ENCODE measurements around the gene RAD9A. TPM values are rescaled to one million over a fixed set of nuclear protein-coding genes. Genes with fewer than 3 reads are reported as not detected.

RAD9A gene
- 39.6 and 47.7 TPM in 2 replicates for total RNA-seq

- intact Hi-C loops (cut with micrococcal nuclease) = loop anchor here (1.0 kb wide), 4 partner anchors 10 to 93 kb away; partner anchors contain the start of genes POLD4 and PPP1CA
Measured at GRCh38 chr11:67391304-67392182, at the start of gene RAD9A. Gene RAD9A, plus strand, starts transcription at chr11:67391986. Its CDS starts 59 bp downstream, at chr11:67392045.

- intact Hi-C loops (cut with micrococcal nuclease) = no loop called here
Measured at GRCh38 chr11:67344264-67344663, 47.5 kb upstream of the RAD9A start.

DNA sequence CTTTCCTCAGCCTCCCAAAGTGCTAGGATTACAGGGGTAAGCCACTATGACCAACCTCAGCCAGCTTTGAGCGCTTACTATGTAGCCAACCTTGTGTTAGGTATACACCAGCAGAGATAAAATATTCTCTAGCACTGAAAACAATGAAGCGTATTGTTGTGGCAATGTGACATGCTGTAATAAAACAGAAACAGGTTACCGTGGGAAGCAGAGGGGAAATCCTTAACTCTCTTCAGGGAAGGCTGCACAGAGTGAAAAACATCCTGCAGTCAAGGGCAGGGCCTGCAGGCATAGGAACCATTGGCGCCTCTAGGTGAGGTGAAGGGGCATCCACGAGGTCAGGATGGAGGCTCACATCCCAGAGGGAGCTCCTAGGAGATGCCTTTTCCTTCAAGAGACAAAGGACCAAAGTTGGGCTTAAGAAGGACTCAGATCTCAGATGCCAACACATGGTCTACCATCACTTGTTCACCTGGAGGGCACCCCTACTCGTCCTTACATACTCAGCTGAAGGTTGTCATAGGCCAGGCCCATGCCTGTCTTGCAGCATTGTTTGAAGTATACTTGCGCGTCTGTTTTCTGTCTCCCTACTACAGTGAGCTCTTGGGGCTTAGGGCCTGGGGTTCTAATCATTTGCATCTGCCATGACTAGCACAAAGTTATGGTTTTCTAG lies 46.4 kb upstream of the RAD9A start:
- intact Hi-C loops (cut with micrococcal nuclease) = no loop called here

DNA sequence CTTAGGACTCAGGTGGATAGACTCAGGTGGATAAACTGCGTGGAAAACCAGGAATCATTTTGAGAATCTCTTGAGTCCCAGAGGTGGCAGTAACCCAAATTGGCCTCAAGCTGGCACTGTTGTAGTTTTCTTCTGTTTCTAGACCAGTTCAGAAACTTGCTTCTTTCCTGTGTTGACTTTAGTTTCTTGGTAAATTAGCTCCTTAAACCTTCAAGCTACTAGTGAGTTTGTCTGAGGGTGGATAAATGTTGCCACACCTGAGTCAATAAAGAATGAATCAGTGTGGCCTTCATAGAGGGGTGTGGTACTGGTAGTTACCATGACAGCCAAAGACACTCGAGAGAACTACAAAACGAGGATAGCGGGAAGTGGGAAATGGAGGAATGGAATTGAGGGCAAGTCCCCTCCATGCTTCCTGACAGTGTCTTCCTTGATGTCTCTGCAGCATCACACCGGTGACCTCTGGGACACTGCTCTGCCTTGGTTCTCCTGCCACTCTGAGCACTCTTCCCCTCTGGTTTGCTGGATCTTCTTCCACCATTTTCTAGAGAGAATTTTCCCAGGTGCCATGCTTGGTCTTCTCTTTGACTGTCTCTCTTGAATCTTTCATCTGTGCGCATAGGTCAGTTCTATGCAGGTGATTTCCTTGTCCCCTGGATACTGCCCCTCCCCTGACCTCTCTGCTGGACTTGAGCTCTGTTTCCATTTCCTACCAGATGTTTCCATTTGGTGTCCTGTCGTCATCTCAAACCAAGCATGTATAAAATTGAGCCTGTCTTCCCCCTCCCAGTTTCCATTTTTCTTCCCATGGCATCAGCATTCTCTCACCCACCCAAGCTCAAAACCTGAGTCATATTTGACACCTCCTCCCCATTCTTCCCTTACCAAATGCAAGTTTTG lies 45.6 kb upstream of the RAD9A start:
- intact Hi-C loops (cut with micrococcal nuclease) = no loop called here

DNA sequence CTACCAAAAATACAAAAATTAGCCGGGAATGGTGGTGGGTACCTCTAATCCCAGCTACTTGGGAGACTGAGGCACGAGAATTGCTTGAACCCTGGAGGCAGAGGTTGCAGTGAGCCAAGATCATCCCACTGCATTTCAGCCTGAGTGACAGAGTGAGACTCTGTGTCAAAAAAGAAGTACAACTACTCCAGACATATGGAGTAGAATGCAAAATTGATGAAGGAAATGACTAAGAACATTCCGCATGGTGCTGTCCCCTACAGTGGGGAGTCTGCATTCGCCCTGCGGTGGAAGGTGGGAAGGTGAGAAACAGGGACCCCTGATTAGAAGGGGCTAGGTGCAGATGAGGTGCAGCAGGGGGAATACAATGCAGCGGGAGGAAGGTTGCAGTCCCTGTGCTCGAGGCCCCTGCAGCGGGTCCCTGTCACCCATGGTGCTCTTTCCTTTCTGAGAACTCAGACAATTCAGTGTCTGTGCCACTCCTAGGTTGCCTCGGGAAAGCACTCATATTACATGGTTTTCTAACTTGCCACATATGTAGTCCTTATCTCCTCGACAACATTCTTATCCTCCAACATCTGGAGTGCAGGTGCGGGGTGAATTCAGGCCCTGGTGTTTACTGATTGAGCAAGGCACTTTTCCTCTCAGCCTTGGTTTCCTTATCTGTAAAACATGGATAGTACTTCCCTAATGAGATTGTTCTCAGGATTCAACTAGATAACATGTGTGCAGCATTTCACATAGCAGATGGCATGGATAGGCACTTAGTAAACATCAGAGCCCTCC lies 43.6 kb upstream of the RAD9A start:
- intact Hi-C loops (cut with micrococcal nuclease) = no loop called here

DNA sequence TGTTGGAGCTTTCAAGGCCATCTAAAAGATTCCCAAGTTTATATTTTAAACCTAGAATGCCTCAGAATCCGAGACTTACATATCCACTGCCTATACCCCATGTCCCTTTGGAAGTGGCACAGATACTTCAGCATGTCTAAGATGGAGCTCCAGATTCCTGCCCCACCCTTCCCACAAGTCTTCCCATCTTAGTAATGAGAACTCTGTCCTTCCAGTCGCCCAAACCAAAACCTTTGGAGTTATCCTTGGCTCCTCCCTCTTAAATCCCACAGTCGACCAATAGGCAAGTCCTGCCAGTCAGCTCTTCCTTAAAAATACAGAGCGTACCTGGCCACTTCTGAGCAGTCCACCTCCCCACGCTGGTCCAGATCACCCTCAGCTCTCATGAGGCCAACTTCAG lies 42.8 kb upstream of the RAD9A start:
- intact Hi-C loops (cut with micrococcal nuclease) = no loop called here

DNA sequence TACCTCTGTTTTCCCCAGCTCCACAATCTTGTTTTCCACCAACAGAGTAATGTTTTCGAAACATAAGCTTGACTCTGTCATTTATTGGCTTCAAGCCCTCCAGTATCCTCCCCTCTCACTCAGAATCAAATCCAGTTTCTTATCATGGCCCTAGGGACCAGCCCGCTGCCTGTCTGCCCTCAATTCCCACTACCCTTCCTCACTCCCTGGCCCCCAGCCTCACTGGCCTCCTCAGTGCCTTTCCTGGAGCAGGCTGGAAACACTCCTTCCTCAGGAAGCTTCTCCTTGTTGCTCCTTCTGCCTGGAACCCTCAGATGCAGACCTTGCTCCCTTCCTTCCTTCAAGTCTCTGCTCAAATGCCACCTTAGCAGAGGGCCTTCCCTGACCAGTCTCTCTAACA lies 42.3 kb upstream of the RAD9A start:
- intact Hi-C loops (cut with micrococcal nuclease) = no loop called here

- intact Hi-C loops (cut with micrococcal nuclease) = no loop called here
Measured at GRCh38 chr11:67349928-67350465, 41.8 kb upstream of the RAD9A start.

DNA sequence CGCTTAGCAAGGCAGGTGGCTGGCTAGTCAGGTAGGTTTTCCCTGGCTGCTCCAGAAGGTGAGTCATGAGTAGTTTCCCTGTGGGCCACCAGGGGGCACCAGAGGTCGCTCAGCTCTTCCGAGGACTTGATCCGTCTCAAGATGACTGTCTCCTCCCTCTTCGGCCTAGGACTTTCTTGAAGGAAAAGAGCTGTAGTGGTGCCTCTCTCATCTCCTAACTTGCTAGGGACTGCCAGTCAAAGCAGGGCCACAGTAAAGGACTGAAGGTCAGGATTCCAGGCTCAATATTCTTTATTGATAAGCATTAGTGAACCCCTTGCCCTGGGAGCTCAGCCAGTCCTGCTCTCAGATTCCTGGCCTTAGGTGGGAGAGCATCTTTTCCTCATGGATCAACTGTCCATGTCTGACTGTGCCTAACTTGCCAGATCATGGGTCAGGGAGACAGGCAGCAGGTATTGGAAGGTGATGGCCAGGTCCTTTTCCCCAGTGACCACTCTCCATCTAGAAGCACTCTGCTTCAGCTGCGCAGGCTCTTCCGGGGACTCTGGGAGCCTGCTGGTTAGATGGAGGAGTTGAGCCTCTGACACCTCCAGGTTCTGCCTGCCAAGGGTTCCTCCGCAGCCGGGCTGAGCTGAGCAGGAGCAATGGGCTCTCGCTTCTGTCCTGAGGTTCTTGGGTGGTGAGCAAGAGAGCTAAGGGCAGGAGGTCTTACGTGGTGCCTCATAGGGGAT lies 40.3 kb upstream of the RAD9A start:
- intact Hi-C loops (cut with micrococcal nuclease) = loop anchor here (1.0 kb wide), 1 partner anchor 31 kb away; no protein-coding TSS in a partner anchor

DNA sequence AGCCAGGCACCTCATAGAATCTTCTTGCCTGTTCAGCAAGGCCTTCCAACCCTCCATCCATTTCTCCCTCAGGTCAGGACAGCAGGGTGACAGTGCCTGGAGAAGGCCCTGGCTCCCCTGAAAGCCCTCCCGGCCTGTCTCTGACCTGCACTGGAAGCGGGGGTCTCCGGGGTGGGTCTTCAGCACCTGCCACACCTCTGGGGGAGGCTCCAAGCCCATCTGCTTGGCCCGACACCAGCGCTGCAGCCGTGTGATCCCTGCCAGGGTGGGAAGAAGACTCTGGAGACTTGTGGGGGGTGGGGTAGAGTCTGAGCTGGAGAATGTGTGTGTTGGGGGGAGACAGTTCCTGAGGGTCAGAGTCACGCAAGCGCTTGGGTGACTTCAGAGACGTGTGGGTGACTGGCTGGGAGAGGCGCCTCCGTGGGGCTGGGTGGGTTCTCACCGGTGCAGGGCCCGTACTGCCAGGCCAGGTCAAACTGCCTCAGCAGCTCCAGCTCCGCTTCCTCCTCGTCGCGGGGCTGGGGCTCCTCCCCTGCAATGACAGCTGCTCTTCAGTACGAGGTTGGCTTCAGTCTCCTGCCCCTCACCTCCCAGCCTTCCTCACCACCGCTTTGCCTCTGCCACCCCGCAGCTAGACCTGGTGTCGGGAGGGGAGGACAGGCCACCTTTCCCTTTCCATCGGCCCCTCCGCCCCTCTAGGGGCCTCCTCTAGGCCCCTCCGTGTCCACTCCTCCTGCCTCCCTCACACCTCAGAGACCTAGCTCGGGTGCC lies 39.1 kb upstream of the RAD9A start:
- intact Hi-C loops (cut with micrococcal nuclease) = loop anchor here (1.0 kb wide), 11 partner anchors 19 to 453 kb away; partner anchors contain the start of genes CDK2AP2, RAD9A, RPS6KB2 and TMEM134

DNA sequence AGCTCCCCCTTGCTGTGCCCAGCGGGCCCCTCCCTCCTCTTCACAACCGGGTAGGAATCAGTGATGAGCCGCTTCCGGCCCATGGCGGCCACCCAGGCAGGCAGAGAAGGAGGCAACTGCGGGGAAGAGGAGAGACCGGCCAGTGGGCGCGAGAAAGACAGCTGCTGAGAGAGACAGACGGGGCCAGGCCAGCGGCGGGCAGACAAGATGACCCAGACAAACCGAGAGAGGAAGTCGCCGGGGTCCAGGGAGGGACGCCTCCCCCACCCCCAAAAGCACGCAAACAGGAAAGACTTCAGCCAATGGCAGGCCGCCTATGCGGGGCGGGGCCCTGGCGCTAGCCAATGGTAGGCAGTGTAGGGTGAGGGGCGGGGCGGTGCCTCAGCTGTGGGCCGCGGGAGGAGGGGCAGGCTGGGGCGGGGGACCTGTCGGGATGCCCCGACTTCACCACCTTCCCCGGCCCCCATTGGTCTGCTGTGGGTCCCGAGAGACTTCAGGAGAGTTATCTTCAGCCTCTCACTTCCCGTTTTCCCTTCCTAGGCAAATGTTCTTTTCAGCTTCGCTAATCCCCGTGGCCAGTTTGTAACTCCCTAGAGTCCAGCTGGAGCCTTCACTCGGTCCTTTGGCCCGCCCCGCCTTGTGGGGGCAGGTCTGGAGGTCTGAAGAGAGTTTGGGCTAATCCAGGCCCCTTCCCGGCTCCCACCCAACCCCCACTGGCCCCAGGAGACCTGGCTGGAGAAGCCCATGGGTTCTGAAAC lies 38.3 kb upstream of the RAD9A start, which contains the start of gene POLD4:
POLD4 (minus strand) TSS at position 230 of the 758 bp plus-strand sequence; CDS start at position 83, 147 bp downstream.
- intact Hi-C loops (cut with micrococcal nuclease) = loop anchor here (1.0 kb wide), 11 partner anchors 18 to 452 kb away; partner anchors contain the start of genes CDK2AP2, RAD9A, RPS6KB2 and TMEM134

DNA sequence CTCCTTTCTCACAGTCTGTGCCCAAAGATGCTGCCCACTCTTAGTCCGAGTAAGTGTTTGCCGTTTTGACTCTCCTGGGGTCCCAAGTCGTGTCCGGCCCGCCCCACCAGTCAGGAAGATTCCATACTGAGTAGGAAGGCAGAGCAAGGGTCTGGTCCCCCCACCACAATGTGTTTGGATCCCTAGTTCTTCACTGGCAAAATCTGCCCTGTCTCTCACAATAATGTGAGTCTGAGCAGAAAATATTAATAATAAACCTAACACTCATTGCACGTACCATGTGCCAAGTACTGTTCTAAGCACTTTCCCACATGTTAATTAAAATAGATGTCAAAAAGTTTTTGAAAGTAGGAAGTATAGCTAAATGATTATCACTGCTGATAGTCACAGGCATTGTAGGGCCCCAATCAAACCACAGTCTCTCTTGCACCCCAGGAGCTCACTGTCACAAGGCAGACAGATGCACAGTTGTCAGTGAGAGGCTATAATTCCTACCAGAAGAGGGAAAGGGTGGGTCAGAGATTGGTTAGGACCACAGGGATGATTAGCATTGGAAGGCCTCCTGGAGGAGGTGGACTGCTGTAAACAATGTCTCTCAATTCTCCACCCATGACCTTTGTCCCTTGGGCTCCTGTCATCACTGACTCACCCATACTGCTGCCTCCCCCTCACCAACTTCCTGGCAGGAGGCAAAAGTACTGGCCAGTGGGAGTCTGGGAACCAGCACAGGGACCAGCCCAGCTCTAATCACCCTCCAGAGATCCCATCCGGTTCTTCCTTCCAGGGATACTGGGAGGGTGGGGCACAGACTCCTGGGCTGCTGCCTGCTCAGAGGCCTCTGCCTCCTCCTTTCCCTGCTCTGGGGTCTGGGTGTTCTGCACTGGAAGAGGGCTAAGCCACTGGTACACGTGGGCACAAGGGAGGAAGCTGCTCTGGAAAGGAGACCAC lies 37.4 kb upstream of the RAD9A start:
- intact Hi-C loops (cut with micrococcal nuclease) = no loop called here

GRCh38 chr11:67355023-67355793 lies 36.6 kb upstream of the RAD9A start:
- intact Hi-C loops (cut with micrococcal nuclease) = no loop called here

- intact Hi-C loops (cut with micrococcal nuclease) = no loop called here
Measured at GRCh38 chr11:67355794-67356386, 35.9 kb upstream of the RAD9A start.

DNA sequence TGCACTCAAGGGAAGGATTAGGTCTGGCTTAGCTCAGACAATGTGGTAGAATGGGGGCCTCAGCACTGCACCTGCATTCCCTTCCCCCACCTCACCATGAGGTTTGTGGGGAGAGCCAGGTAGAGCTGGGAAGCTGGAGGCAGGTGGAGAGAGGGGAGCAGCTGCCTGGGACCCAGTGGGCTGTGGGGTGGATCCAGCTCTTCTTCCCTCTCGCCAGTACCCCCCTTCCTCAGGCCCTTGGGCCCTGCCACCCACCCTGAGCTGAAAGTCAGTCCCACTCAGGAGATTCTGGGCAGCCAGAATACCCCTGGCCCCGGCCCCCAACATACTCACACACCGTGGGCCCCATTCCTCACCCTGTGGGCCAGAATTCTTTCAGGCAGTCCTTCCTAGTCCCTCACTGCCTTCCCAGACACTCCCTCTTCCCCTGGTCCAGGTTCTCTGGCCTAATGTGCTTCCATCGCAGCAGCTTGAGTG lies 35.4 kb upstream of the RAD9A start:
- intact Hi-C loops (cut with micrococcal nuclease) = no loop called here
